ENCODE results near the gene PNMA5.
A peak's percentile ranks its signal among the peaks of the same experiment; 100 is the strongest.
"Not testable (repeated sequence)": the region's sequence is repeated elsewhere in the genome, so short reads cannot be mapped to it uniquely, and the experiment has no call there.

PNMA5 gene

GRCh38 chrX:152993933-152994332 lies at the start of gene PNMA5:
Gene PNMA5 (minus strand): TSS chrX:152994116. CDS start chrX:152991598, 2,518 bp downstream.
- DNase-seq (ENCODE audit: low spot score), result no peak

- peak; percentile 61 for DNase-seq (ENCODE audit: low spot score)
Measured at GRCh38 chrX:153032397-153033118, 38.6 kb upstream of the PNMA5 start.

- no peak for DNase-seq (ENCODE audit: low spot score)
Measured at GRCh38 chrX:153030801-153031200, 36.9 kb upstream of the PNMA5 start.

- no peak for DNase-seq (ENCODE audit: low spot score)
Measured at GRCh38 chrX:153029875-153030274, 36.0 kb upstream of the PNMA5 start.

GRCh38 chrX:153029162-153029561 lies 35.2 kb upstream of the PNMA5 start:
- no peak for DNase-seq (ENCODE audit: low spot score)

GRCh38 chrX:153028487-153028886 lies 34.6 kb upstream of the PNMA5 start:
- DNase-seq (ENCODE audit: low spot score), result not testable (repeated sequence)

GRCh38 chrX:153026501-153026900 lies 32.6 kb upstream of the PNMA5 start:
- not testable (repeated sequence) for DNase-seq (ENCODE audit: low spot score)

GRCh38 chrX:153019166-153019565 lies 25.2 kb upstream of the PNMA5 start:
- DNase-seq (ENCODE audit: low spot score), result no peak

GRCh38 chrX:153017174-153017573 lies 23.3 kb upstream of the PNMA5 start:
- DNase-seq (ENCODE audit: low spot score), result not testable (repeated sequence)

- no peak for DNase-seq (ENCODE audit: low spot score)
Measured at GRCh38 chrX:153004780-153005179, 10.9 kb upstream of the PNMA5 start.

GRCh38 chrX:153003981-153004380 lies 10.1 kb upstream of the PNMA5 start:
- DNase-seq (ENCODE audit: low spot score), result no peak

GRCh38 chrX:153002182-153002581 lies 8.3 kb upstream of the PNMA5 start:
- not testable (repeated sequence) for DNase-seq (ENCODE audit: low spot score)

GRCh38 chrX:152997337-152997736 lies 3.4 kb upstream of the PNMA5 start:
- no peak for DNase-seq (ENCODE audit: low spot score)

GRCh38 chrX:152992115-152992514 lies 1.8 kb downstream of the PNMA5 start:
- DNase-seq (ENCODE audit: low spot score), result no peak

- DNase-seq (ENCODE audit: low spot score), result no peak
Measured at GRCh38 chrX:152991123-152991522, 2.8 kb downstream of the PNMA5 start.

GRCh38 chrX:152989292-152989658 lies 4.6 kb downstream of the PNMA5 start:
- DNase-seq (ENCODE audit: low spot score), result no peak

GRCh38 chrX:152988536-152989291 lies 5.2 kb downstream of the PNMA5 start:
- no peak for DNase-seq (ENCODE audit: low spot score)

GRCh38 chrX:152987801-152988200 lies 6.1 kb downstream of the PNMA5 start:
- DNase-seq (ENCODE audit: low spot score), result no peak

- not testable (repeated sequence) for DNase-seq (ENCODE audit: low spot score)
Measured at GRCh38 chrX:152987156-152987555, 6.8 kb downstream of the PNMA5 start.

- DNase-seq (ENCODE audit: low spot score), result not testable (repeated sequence)
Measured at GRCh38 chrX:152985383-152985782, 8.5 kb downstream of the PNMA5 start.

GRCh38 chrX:152968193-152968592 lies 25.7 kb downstream of the PNMA5 start:
- DNase-seq (ENCODE audit: low spot score), result no peak

GRCh38 chrX:152960115-152960514 lies 33.8 kb downstream of the PNMA5 start:
- DNase-seq (ENCODE audit: low spot score), result no peak

GRCh38 chrX:152959626-152960025 lies 34.3 kb downstream of the PNMA5 start:
- no peak for DNase-seq (ENCODE audit: low spot score)
